Measurements from ENCODE around the gene ARF6.

The ARF6 gene

GRCh38 chr14:49860988-49861698 is 31.7 kb upstream of the ARF6 start:
- TF ChIP-seq EZH2phosphoT487 (IDR thresholded peaks at IDR 0.05; ENCODE audit: low read depth) (no peak), CTCF (IDR thresholded peaks at IDR 0.05; ENCODE audit: low read depth, low read length) (no peak)

GRCh38 chr14:49861699-49862088 is 31.2 kb upstream of the ARF6 start:
- Histone ChIP-seq H3K4me3 (ENCODE audit: low read length) (peak overlapping the region; percentile 96), H3K36me3 (replicated peaks; ENCODE audit: low read depth, low read length) (no peaks in the 10 kb centered on the region), H3K4me1 (ENCODE audit: low read length) (peaks cover 33% of the 10 kb centered on the region), H4K20me1 (ENCODE audit: insufficient read depth, low read length) (no peaks in the 10 kb centered on the region), H3K27me3 (ENCODE audit: low read depth, low read length) (no peaks in the 10 kb centered on the region), H3K4me2 (ENCODE audit: low read length) (peak overlapping the region; percentile 79), H3K9me3 (ENCODE audit: insufficient read depth, low read length) (no peaks in the 10 kb centered on the region), H2AFZ (ENCODE audit: low read depth, low read length) (peak overlapping the region; percentile 98), H3K27ac (ENCODE audit: low read length) (peak overlapping the region; percentile 91), H3K79me2 (ENCODE audit: low read length) (peaks cover 7% of the 10 kb centered on the region; the same call in 1 of the 2 replicates), H3K9ac (ENCODE audit: low read length) (peak overlapping the region; percentile 94)
- TF ChIP-seq EZH2phosphoT487 (IDR thresholded peaks at IDR 0.05; ENCODE audit: low read depth), result no peak
- TF ChIP-seq CTCF (IDR thresholded peaks at IDR 0.05; ENCODE audit: low read depth, low read length), result no peak

More at GRCh38 chr14:49860988-49861698, 31.7 kb upstream of the ARF6 start:
- H3K4me1 ChIP-seq (ENCODE audit: low read length), result peaks cover 33% of the 10 kb centered on the region
- peak overlapping the region; percentile 91 for H3K27ac ChIP-seq (ENCODE audit: low read length)
- H3K4me2 ChIP-seq (ENCODE audit: low read length), result peak overlapping the region; percentile 79
- no peaks in the 10 kb centered on the region for H3K9me3 ChIP-seq (ENCODE audit: insufficient read depth, low read length)
- peak overlapping the region; percentile 94 for H3K9ac ChIP-seq (ENCODE audit: low read length)
- peaks cover 7% of the 10 kb centered on the region; the same call in 1 of the 2 replicates for H3K79me2 ChIP-seq (ENCODE audit: low read length)
- peak overlapping the region; percentile 98 for H2AFZ ChIP-seq (ENCODE audit: low read depth, low read length)
- H4K20me1 ChIP-seq (ENCODE audit: insufficient read depth, low read length), result no peaks in the 10 kb centered on the region
- peak overlapping the region; percentile 96 for H3K4me3 ChIP-seq (ENCODE audit: low read length)
- H3K27me3 ChIP-seq (ENCODE audit: low read depth, low read length), result no peaks in the 10 kb centered on the region
- H3K36me3 ChIP-seq (replicated peaks; ENCODE audit: low read depth, low read length), result no peaks in the 10 kb centered on the region

- H3K79me2 ChIP-seq (ENCODE audit: low read length), result peaks cover 7% of the 10 kb centered on the region; the same call in 1 of the 2 replicates
- no peaks in the 10 kb centered on the region for H4K20me1 ChIP-seq (ENCODE audit: insufficient read depth, low read length)
- H3K36me3 ChIP-seq (replicated peaks; ENCODE audit: low read depth, low read length), result no peaks in the 10 kb centered on the region
- peak overlapping the region; percentile 91 for H3K27ac ChIP-seq (ENCODE audit: low read length)
- H3K27me3 ChIP-seq (ENCODE audit: low read depth, low read length), result no peaks in the 10 kb centered on the region
- H3K9ac ChIP-seq (ENCODE audit: low read length), result peak overlapping the region; percentile 94
- H2AFZ ChIP-seq (ENCODE audit: low read depth, low read length), result peak overlapping the region; percentile 98
- H3K4me1 ChIP-seq (ENCODE audit: low read length), result peaks cover 33% of the 10 kb centered on the region
- H3K4me2 ChIP-seq (ENCODE audit: low read length), result peak overlapping the region; percentile 79
- H3K9me3 ChIP-seq (ENCODE audit: insufficient read depth, low read length), result no peaks in the 10 kb centered on the region
- peak; percentile 100 for TF ChIP-seq CTCF (IDR thresholded peaks at IDR 0.05; ENCODE audit: low read depth, low read length)
- TF ChIP-seq EZH2phosphoT487 (IDR thresholded peaks at IDR 0.05; ENCODE audit: low read depth), result no peak
- peak overlapping the region; percentile 96 for H3K4me3 ChIP-seq (ENCODE audit: low read length)
Measured at GRCh38 chr14:49862089-49862673, 30.7 kb upstream of the ARF6 start.

DNA sequence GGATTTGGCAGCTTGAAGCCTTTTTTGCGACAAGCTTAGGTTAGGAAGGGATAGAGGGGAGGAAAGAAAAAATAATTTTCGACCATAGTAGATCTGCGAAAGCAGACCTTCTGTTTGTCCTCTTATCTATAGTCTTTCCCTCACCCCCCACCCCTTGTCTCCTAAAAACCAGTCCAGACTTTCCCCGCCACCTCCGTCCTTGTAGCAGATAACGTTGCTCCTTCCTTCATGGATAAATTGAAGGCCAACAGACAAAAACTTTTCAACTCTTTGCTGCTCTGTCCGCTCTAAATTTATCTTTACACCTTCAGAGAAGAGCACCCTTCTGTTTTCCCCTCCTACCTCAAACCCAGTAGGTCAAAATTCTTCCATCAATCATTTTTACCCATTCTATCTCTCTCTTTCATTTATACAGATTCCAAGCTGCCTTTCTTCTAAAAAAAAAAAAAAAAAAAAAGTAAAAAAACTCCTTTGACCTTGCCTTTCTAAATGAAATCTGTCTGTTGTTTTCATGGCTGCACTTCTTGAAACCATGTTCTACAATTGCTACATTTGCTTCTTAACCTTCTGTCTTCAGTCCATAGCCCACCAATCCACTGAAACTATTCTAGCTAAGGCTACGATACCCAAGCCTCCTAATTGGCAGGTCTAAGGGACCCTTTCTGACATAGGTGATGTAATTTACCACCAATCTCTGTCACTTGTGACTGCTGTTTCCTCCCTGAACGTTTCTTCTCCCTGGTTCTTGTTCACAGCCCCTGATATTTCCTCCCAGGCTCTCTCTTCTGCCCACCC is 29.2 kb upstream of the ARF6 start:
- TF ChIP-seq EZH2phosphoT487 (IDR thresholded peaks at IDR 0.05; ENCODE audit: low read depth), result no peak
- no peak for TF ChIP-seq CTCF (IDR thresholded peaks at IDR 0.05; ENCODE audit: low read depth, low read length)
- Histone ChIP-seq H2AFZ (ENCODE audit: low read depth, low read length) (no peak overlapping the region), H3K4me1 (ENCODE audit: low read length) (peaks cover 26% of the 10 kb centered on the region), H3K9ac (ENCODE audit: low read length) (peak overlapping the region; percentile 95), H3K27me3 (ENCODE audit: low read depth, low read length) (no peaks in the 10 kb centered on the region), H4K20me1 (ENCODE audit: insufficient read depth, low read length) (no peaks in the 10 kb centered on the region), H3K36me3 (replicated peaks; ENCODE audit: low read depth, low read length) (no peaks in the 10 kb centered on the region), H3K4me3 (ENCODE audit: low read length) (peak overlapping the region; percentile 96), H3K9me3 (ENCODE audit: insufficient read depth, low read length) (no peaks in the 10 kb centered on the region), H3K79me2 (ENCODE audit: low read length) (peaks cover 10% of the 10 kb centered on the region; the same call in 1 of the 2 replicates), H3K4me2 (ENCODE audit: low read length) (peak overlapping the region; percentile 88), H3K27ac (ENCODE audit: low read length) (peak overlapping the region; percentile 91)
